ENCODE results near the gene SMIM24. TPM values are rescaled to one million over a fixed set of nuclear protein-coding genes. Genes with fewer than 3 reads are reported as not detected.

SMIM24 gene
- total and polyA plus RNA-seq, 11 donors = 0.15 TPM; not detected in 10

GRCh38 chr19:3492919-3493318 lies 12.6 kb upstream of the SMIM24 start:
- ATAC-seq = no peak
- no peaks in the 10 kb centered on the region for H3K27me3 ChIP-seq
- TF ChIP-seq CTCF (IDR thresholded peaks at IDR 0.05) (no peak), POLR2A (IDR thresholded peaks at IDR 0.05) (no peak)
- H3K4me1 ChIP-seq = no peaks in the 10 kb centered on the region
- 93 to 97% (median 95%) methylated on average over 16 of the region's 16 CpGs for WGBS, 4 donors
- H3K9me3 ChIP-seq = no peaks in the 10 kb centered on the region
- H3K4me3 ChIP-seq = no peak overlapping the region
- peaks cover 0 to 58% (median 49%) of the 10 kb centered on the region in 9 donors for H3K36me3 ChIP-seq
- no peak overlapping the region for H3K27ac ChIP-seq
- no peak for DNase-seq
- intact Hi-C loops (cut with DNase I) = no loop called here

- Histone ChIP-seq H3K27ac (no peak overlapping the region), H3K36me3 (peaks cover 0 to 56% (median 49%) of the 10 kb centered on the region in 9 donors), H3K9me3 (no peaks in the 10 kb centered on the region), H3K4me1 (no peaks in the 10 kb centered on the region), H3K4me3 (no peak overlapping the region), H3K27me3 (no peaks in the 10 kb centered on the region)
- intact Hi-C loops (cut with DNase I) = no loop called here
- TF ChIP-seq POLR2A (IDR thresholded peaks at IDR 0.05) = no peak
- TF ChIP-seq CTCF (IDR thresholded peaks at IDR 0.05) = no peak
- no peak for DNase-seq
- WGBS, 4 donors = 90 to 95% (median 93%) methylated on average over 12 to 45 of the region's 45 CpGs
- no peak for ATAC-seq
Observed at GRCh38 chr19:3492131-3492839, 12.0 kb upstream of the SMIM24 start.

- H3K36me3 ChIP-seq = peaks cover 0 to 54% (median 48%) of the 10 kb centered on the region in 9 donors
- no peak for TF ChIP-seq POLR2A (IDR thresholded peaks at IDR 0.05)
- TF ChIP-seq CTCF (IDR thresholded peaks at IDR 0.05) = no peak
- H3K4me1 ChIP-seq = no peaks in the 10 kb centered on the region
- no peaks in the 10 kb centered on the region for H3K27me3 ChIP-seq
- H3K4me3 ChIP-seq = no peak overlapping the region
- DNase-seq (no peak), ATAC-seq (no peak)
- WGBS, 4 donors = 95 to 96% (median 95%) methylated on average over 27 to 55 of the region's 55 CpGs
- H3K27ac ChIP-seq = no peak overlapping the region
- intact Hi-C loops (cut with DNase I) = no loop called here
- H3K9me3 ChIP-seq = no peaks in the 10 kb centered on the region
Observed at GRCh38 chr19:3491396-3492119, 11.2 kb upstream of the SMIM24 start.

- no peak within 1 kb of the TSS for H3K4me3 ChIP-seq
- no peak within 1 kb of the TSS for H3K27ac ChIP-seq
- H3K4me1 ChIP-seq = no peaks in the 10 kb centered on the region
- TF ChIP-seq CTCF (IDR thresholded peaks at IDR 0.05) = no peak
- TF ChIP-seq POLR2A (IDR thresholded peaks at IDR 0.05) = no peak
- no peak for DNase-seq
- intact Hi-C loops (cut with DNase I) = loop anchor here in 1 of 10 donors (5.0 kb wide), 1 partner anchor 176 kb away; no protein-coding TSS in a partner anchor
- no peaks in the 10 kb centered on the region for H3K9me3 ChIP-seq
- ATAC-seq = no peak
- H3K27me3 ChIP-seq = peaks cover 14 to 55% (median 37%) of the 10 kb centered on the region in 9 donors
- 74 to 81% (median 77%) methylated on average over 21 to 33 of the region's 33 CpGs for WGBS, 4 donors
- H3K36me3 ChIP-seq = no peaks in the 10 kb centered on the region
Observed at GRCh38 chr19:3483226-3483628, 2.9 kb upstream of the SMIM24 start, which contains the start of gene SMIM44. Gene SMIM44, minus strand, starts transcription at chr19:3483441. Its CDS starts 38 bp downstream, at chr19:3483403.

All from heart left ventricle (tissue), 16 donors.